ENCODE measurements around the gene C16orf46.
"Not testable (repeated sequence)": the region's sequence is repeated elsewhere in the genome, so short reads cannot be mapped to it uniquely, and the experiment has no call there.

Gene C16orf46

GRCh38 chr16:81077076-81077940, at the start of gene C16orf46:
Gene C16orf46 (minus strand): TSS chr16:81077238. CDS start chr16:81063955, 13,283 bp downstream.
- DNase-seq (ENCODE audit: low spot score), result peak; percentile 99

- DNase-seq (ENCODE audit: low spot score), result no peak
Observed at GRCh38 chr16:81123092-81123852, 46.2 kb upstream of the C16orf46 start.

- no peak for DNase-seq (ENCODE audit: low spot score)
Observed at GRCh38 chr16:81121474-81121990, 44.5 kb upstream of the C16orf46 start.

GRCh38 chr16:81117436-81117835, 40.4 kb upstream of the C16orf46 start:
- no peak for DNase-seq (ENCODE audit: low spot score)

- DNase-seq (ENCODE audit: low spot score), result no peak
Observed at GRCh38 chr16:81116285-81116684, 39.2 kb upstream of the C16orf46 start.

- DNase-seq (ENCODE audit: low spot score), result no peak
Observed at GRCh38 chr16:81112453-81112852, 35.4 kb upstream of the C16orf46 start.

- DNase-seq (ENCODE audit: low spot score), result not testable (repeated sequence)
Observed at GRCh38 chr16:81109274-81109673, 32.2 kb upstream of the C16orf46 start.

GRCh38 chr16:81107511-81107910, 30.5 kb upstream of the C16orf46 start:
- no peak for DNase-seq (ENCODE audit: low spot score)

- no peak for DNase-seq (ENCODE audit: low spot score)
Observed at GRCh38 chr16:81106826-81107503, 29.9 kb upstream of the C16orf46 start.

- no peak for DNase-seq (ENCODE audit: low spot score)
Observed at GRCh38 chr16:81105946-81106345, 28.9 kb upstream of the C16orf46 start.

GRCh38 chr16:81101702-81102101, 24.7 kb upstream of the C16orf46 start:
- no peak for DNase-seq (ENCODE audit: low spot score)

GRCh38 chr16:81099958-81100357, 22.9 kb upstream of the C16orf46 start:
- no peak for DNase-seq (ENCODE audit: low spot score)

- no peak for DNase-seq (ENCODE audit: low spot score)
Observed at GRCh38 chr16:81097230-81097629, 20.2 kb upstream of the C16orf46 start.

GRCh38 chr16:81096715-81097208, 19.7 kb upstream of the C16orf46 start:
- DNase-seq (ENCODE audit: low spot score), result peak; percentile 8

- DNase-seq (ENCODE audit: low spot score), result peak; percentile 100
Observed at GRCh38 chr16:81095953-81096714, 19.1 kb upstream of the C16orf46 start, which contains the start of gene GCSH. Gene GCSH (minus strand): TSS chr16:81096395. CDS start chr16:81096278, 117 bp downstream.

- no peak for DNase-seq (ENCODE audit: low spot score)
Observed at GRCh38 chr16:81095653-81095952, 18.6 kb upstream of the C16orf46 start.

- no peak for DNase-seq (ENCODE audit: low spot score)
Observed at GRCh38 chr16:81094771-81095251, 17.8 kb upstream of the C16orf46 start.

GRCh38 chr16:81088836-81089235, 11.8 kb upstream of the C16orf46 start:
- no peak for DNase-seq (ENCODE audit: low spot score)

GRCh38 chr16:81081014-81081413, 4.0 kb upstream of the C16orf46 start:
- DNase-seq (ENCODE audit: low spot score), result no peak

- DNase-seq (ENCODE audit: low spot score), result no peak
Observed at GRCh38 chr16:81080233-81080632, 3.2 kb upstream of the C16orf46 start.

GRCh38 chr16:81076566-81077075, 417 bp downstream of the C16orf46 start:
- peak; percentile 96 for DNase-seq (ENCODE audit: low spot score)
